HEK293T (cell line): ENCODE measurements around the gene ALG8.
"Not testable (repeated sequence)": the region's sequence is repeated elsewhere in the genome, so short reads cannot be mapped to it uniquely, and the experiment has no call there.

ENCODE experiments used
- ARNT ChIP-seq: fragments of 450-650 bp; IDR thresholded peaks from 2 replicates; pipeline ENCODE4 v1.6.1; 2017; ENCODE audit warnings: mild to moderate bottlenecking
- BHLHE40 ChIP-seq: fragments of 450-650 bp; IDR thresholded peaks from 2 replicates; pipeline ENCODE4 v1.6.1; 2016; ENCODE audit warnings: mild to moderate bottlenecking, moderate library complexity, borderline replicate concordance
- ELF4 ChIP-seq: fragments of 450-650 bp; IDR thresholded peaks from 2 replicates; pipeline ENCODE4 v1.6.1; 2017; ENCODE audit warnings: antibody characterized with exemption
- FOXA1 ChIP-seq: fragments of 450-650 bp; IDR thresholded peaks from 2 replicates; pipeline ENCODE4 v1.6.1; 2016; ENCODE audit warnings: mild to moderate bottlenecking
- FOXM1 ChIP-seq: fragments of 450-650 bp; IDR thresholded peaks from 2 replicates; pipeline ENCODE4 v1.6.1; 2017; ENCODE audit warnings: mild to moderate bottlenecking, borderline replicate concordance
- HDGF ChIP-seq: fragments of 450-650 bp; IDR thresholded peaks from 2 replicates; pipeline ENCODE4 v1.6.1; 2017; ENCODE audit warnings: antibody characterized with exemption, borderline replicate concordance
- LEF1 ChIP-seq: fragments of 450-650 bp; IDR thresholded peaks from 2 replicates; pipeline ENCODE4 v1.6.1; 2017; ENCODE audit warnings: mild to moderate bottlenecking, borderline replicate concordance
- NFRKB ChIP-seq: fragments of 450-650 bp; IDR thresholded peaks from 2 replicates; pipeline ENCODE4 v1.6.1; 2016; ENCODE audit warnings: mild to moderate bottlenecking, moderate library complexity
- SP1 ChIP-seq: fragments of 450-650 bp; IDR thresholded peaks from 2 replicates; pipeline ENCODE4 v1.6.1; 2017

- TF ChIP-seq FOXA1, ELF4, ARNT, BHLHE40, FOXM1, LEF1, SP1, HDGF, NFRKB: not testable (repeated sequence)
Measured at GRCh38 chr11:78086521-78087074, 52.8 kb downstream of the ALG8 start.
